K562 (cell line): Measurements from ENCODE around the gene PRICKLE2. TPM values are rescaled to one million over a fixed set of nuclear protein-coding genes. Genes with fewer than 3 reads are reported as not detected.

Experiments
- ATAC-seq: fragments of 200-7000 bp; cut with Tn5 transposase; 3 replicates; pipeline ENCODE4 v1.9.1; 2020; ENCODE audit warnings: moderate library complexity
- Bru-seq: library from RNA; stranded (reverse); fragments of 400-500 nt; gene quantifications from one replicate; lab custom pipeline; 2021; lab: Mats Ljungman, UMichigan
- BruChase-seq, 2 experiments: library from RNA; stranded (reverse); fragments of 400-500 nt; gene quantifications; one replicate each; lab custom pipeline; 2021; lab: Mats Ljungman, UMichigan
- BruUV-seq: library from RNA; stranded (reverse); fragments of 400-500 nt; replicated peaks from 2 replicates; lab custom pipeline; 2021; lab: Mats Ljungman, UMichigan
- CTCF ChIA-PET: fragments of 300-600 bp; formaldehyde crosslinking; extraction: SDS; loops from one replicate; lab custom pipeline; 2021; ENCODE audit warnings: low intra/inter-chr PET ratio; lab: Yijun Ruan, JAX
- POLR2A ChIA-PET: fragments of 300-600, 350-650 bp; sonication (Branson Sonifier 250); formaldehyde crosslinking; extraction: SDS; loops from one replicate; lab custom pipeline; 2021; ENCODE audit warnings: antibody characterized with exemption, inconsistent platforms; lab: Yijun Ruan, JAX
- DNase-seq, 4 experiments: peaks; one replicate each; pipeline versions ENCODE4 v3.0.0 to v3.0.0-alpha.2; 2011 to 2018; ENCODE audit warnings: low spot score in 3 of 4, mixed read lengths in 3 of 4; ENCODE audit errors: extremely low read depth in 1 of 4
- FAIRE-seq: peaks from 2 replicates; lab custom pipeline; 2011; peaks lifted over from hg19 to GRCh38; lab: Jason Lieb, UNC
- H2AFZ ChIP-seq: 2 replicates; pipeline ENCODE4 v1.6.0; 2011; ENCODE audit warnings: low read depth, low read length, control low read depth, inconsistent platforms
- H3K27ac ChIP-seq: fragments of 200-600 bp; 3 replicates; pipeline ENCODE4 v1.8.0; 2011; ENCODE audit warnings: low read depth, mild to moderate bottlenecking, control low read depth, inconsistent platforms, low read length, moderate library complexity, mixed read lengths; ENCODE audit errors: extremely low read depth
- H3K27me3 ChIP-seq, 2 experiments: fragments of 300-600 bp in 1 of 2; 2 replicates in 1 of 2; 3 replicates in 1 of 2; pipeline versions ENCODE4 v1.6.0 to v1.8.0; 2011; ENCODE audit warnings: inconsistent platforms in 2 of 2, low read length in 2 of 2, mild to moderate bottlenecking in 1 of 2, mixed read lengths in 1 of 2, moderate library complexity in 1 of 2; ENCODE audit not compliant: control insufficient read depth in 2 of 2, insufficient read depth in 2 of 2
- H3K36me3 ChIP-seq: fragments of 300-600 bp; 3 replicates; pipeline ENCODE4 v1.8.0; 2011; ENCODE audit warnings: mild to moderate bottlenecking, low read length, inconsistent platforms; ENCODE audit not compliant: control insufficient read depth, insufficient read depth
- H3K4me1 ChIP-seq, 2 experiments: fragments of 200-600 bp in 1 of 2; replicated peaks in 1 of 2; 2 replicates in 1 of 2; 3 replicates in 1 of 2; pipeline versions ENCODE4 v1.5.1 to v1.8.0; 2011; ENCODE audit warnings: inconsistent platforms in 2 of 2, low read length in 2 of 2, mild to moderate bottlenecking in 1 of 2, mixed read lengths in 1 of 2, moderate library complexity in 1 of 2; ENCODE audit not compliant: control insufficient read depth in 2 of 2, insufficient read depth in 2 of 2
- H3K4me2 ChIP-seq: 2 replicates; pipeline ENCODE4 v1.6.1; 2011; ENCODE audit warnings: low read length, control low read depth, inconsistent platforms, mixed read lengths; ENCODE audit not compliant: insufficient read depth
- H3K4me3 ChIP-seq: fragments of 200-600 bp; sonication (generic), shearing (Covaris generic); 2 replicates; pipeline ENCODE4 v1.5.1; 2016; ENCODE audit warnings: control low read depth, inconsistent platforms
- H3K79me2 ChIP-seq: fragments of 200-600 bp; 3 replicates; pipeline ENCODE4 v1.8.0; 2011; ENCODE audit warnings: low read length, inconsistent platforms; ENCODE audit not compliant: control insufficient read depth, insufficient read depth
- H3K9ac ChIP-seq, 2 experiments: 2 replicates each; pipeline versions ENCODE4 v1.6.0 to v1.6.1; 2011; ENCODE audit warnings: low read depth in 2 of 2, low read length in 2 of 2, control low read depth in 1 of 2, inconsistent platforms in 1 of 2, mild to moderate bottlenecking in 1 of 2, mixed read lengths in 1 of 2; ENCODE audit not compliant: insufficient read depth in 1 of 2
- H3K9me1 ChIP-seq: one replicate; pipeline ENCODE4 v1.6.0; 2011; ENCODE audit warnings: inconsistent platforms, mild to moderate bottlenecking, low read length, moderate library complexity; ENCODE audit not compliant: control insufficient read depth, insufficient read depth
- H3K9me3 ChIP-seq: replicated peaks from 2 replicates; pipeline ENCODE4 v1.5.1; 2011; ENCODE audit warnings: low read depth, low read length, inconsistent platforms; ENCODE audit not compliant: control insufficient read depth, insufficient read depth
- H4K20me1 ChIP-seq: replicated peaks from 2 replicates; pipeline ENCODE4 v1.6.1; 2011; ENCODE audit warnings: low read length, inconsistent platforms, mixed read lengths; ENCODE audit not compliant: control insufficient read depth, insufficient read depth
- JUND ChIP-seq, 2 experiments: IDR thresholded peaks; 2 replicates in 1 of 2; 3 replicates in 1 of 2; pipeline ENCODE4 v1.6.1; 2011; ENCODE audit warnings: borderline replicate concordance in 2 of 2, low read depth in 2 of 2, low read length in 2 of 2, improper control_type of control experiment in 1 of 2, missing biosample characterization in 1 of 2, missing genetic modification characterization in 1 of 2, missing genetic modification reagents in 1 of 2
- ZBTB11 ChIP-seq, 3 experiments: fragments of 200-800 bp in 1 of 3; fragments of 250-450 bp in 1 of 3; fragments of 450-650 bp in 1 of 3; sonication (Bioruptor Pico) in 1 of 3; sonication (Bioruptor generic) in 1 of 3; formaldehyde crosslinking in 1 of 3; IDR thresholded peaks; 2 replicates each; pipeline versions ENCODE4 v1.6.1 to v1.8.0; 2016 to 2022; ENCODE audit warnings: mild to moderate bottlenecking in 2 of 3, missing genetic modification characterization in 2 of 3, missing compliant biosample characterization in 1 of 3, moderate library complexity in 1 of 3
- ZNF695 ChIP-seq: fragments of 450-650 bp; formaldehyde crosslinking; IDR thresholded peaks from 2 replicates; pipeline ENCODE4 v1.4.0; 2020; ENCODE audit warnings: mild to moderate bottlenecking, moderate library complexity
- WGBS: fragments of 100-300 bp; shearing (Covaris generic); methylation state at CpG from one replicate; pipeline ENCODE4 v1.1.6; 2016; ENCODE audit warnings: low coverage, mixed read lengths; ENCODE audit not compliant: insufficient coverage; ENCODE audit errors: missing lambda C conversion rate; 5-methylcytosine and 5-hydroxymethylcytosine counted together
- in situ Hi-C: fragments of 300-500 bp; cut with MboI; formaldehyde crosslinking; loops from 4 replicates; pipeline ENCODE4 v1.15.0; 2018; ENCODE audit warnings: inconsistent platforms, mixed read lengths
- intact Hi-C: fragments of 100-400 bp; cut with micrococcal nuclease; formaldehyde crosslinking; loops from 2 replicates; pipeline ENCODE4 v1.14.2; 2022
- long read RNA-seq, 3 experiments: library from polyadenylated mRNA in 2 of 3; library from RNA in 1 of 3; unstranded in 2 of 3; stranded (forward) in 1 of 3; transcript quantifications; one replicate each; pipeline ENCODE4 v2.0.0, GENCODE V29; 2019 to 2022
- polyA minus RNA-seq, 3 experiments: library from RNA; depleted of rRNA, polyadenylated mRNA; stranded (reverse); fragments of >200 nt; gene quantifications; 2 replicates each; pipeline ENCODE4 v1.2.3, GENCODE V29; 2011
- polyA plus RNA-seq, 8 experiments: library from polyadenylated mRNA; depleted of rRNA in 4 of 8; stranded (reverse) in 5 of 8; unstranded in 3 of 8; fragments of >200 nt; fragmentation: Nextera tagmentation in 2 of 8; fragmentation: Illumina TruSeq in 1 of 8; extraction: Ambion mirVana in 2 of 8; extraction: Trizol in 1 of 8; gene quantifications; 2 replicates each; pipeline versions ENCODE4 v1.2.1 to v1.2.3, GENCODE V29; 2011 to 2014; ENCODE audit warnings: inconsistent platforms in 1 of 8, missing spikeins in 1 of 8
- total RNA-seq, 7 experiments: library from RNA; depleted of rRNA in 6 of 7; stranded (reverse); fragments of >200 nt in 6 of 7; fragmentation: Illumina TruSeq in 2 of 7; extraction: Trizol in 2 of 7; gene quantifications; 2 replicates each; pipeline versions ENCODE4 v1.2.1 to v1.2.3, GENCODE V29; 2011 to 2021; ENCODE audit warnings: low replicate concordance in 1 of 7

The PRICKLE2 gene, protein sequence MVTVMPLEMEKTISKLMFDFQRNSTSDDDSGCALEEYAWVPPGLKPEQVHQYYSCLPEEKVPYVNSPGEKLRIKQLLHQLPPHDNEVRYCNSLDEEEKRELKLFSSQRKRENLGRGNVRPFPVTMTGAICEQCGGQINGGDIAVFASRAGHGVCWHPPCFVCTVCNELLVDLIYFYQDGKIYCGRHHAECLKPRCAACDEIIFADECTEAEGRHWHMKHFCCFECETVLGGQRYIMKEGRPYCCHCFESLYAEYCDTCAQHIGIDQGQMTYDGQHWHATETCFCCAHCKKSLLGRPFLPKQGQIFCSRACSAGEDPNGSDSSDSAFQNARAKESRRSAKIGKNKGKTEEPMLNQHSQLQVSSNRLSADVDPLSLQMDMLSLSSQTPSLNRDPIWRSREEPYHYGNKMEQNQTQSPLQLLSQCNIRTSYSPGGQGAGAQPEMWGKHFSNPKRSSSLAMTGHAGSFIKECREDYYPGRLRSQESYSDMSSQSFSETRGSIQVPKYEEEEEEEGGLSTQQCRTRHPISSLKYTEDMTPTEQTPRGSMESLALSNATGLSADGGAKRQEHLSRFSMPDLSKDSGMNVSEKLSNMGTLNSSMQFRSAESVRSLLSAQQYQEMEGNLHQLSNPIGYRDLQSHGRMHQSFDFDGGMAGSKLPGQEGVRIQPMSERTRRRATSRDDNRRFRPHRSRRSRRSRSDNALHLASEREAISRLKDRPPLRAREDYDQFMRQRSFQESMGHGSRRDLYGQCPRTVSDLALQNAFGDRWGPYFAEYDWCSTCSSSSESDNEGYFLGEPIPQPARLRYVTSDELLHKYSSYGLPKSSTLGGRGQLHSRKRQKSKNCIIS
- total RNA-seq (2011; cell fraction: chromatin; rRNA removed; ENCODE audit: low replicate concordance), result not detected in 2 replicates
- total RNA-seq (2011; cell fraction: nucleolus; rRNA removed), result not detected in 2 replicates
- not detected in 2 replicates for total RNA-seq (2011; cell fraction: nucleoplasm; rRNA removed)
- total RNA-seq (2014; rRNA removed) (0.09 TPM in 1 of 2 replicates, not detected in the other), total RNA-seq (2014; rRNA removed; fragmentation: Illumina TruSeq; extraction: Trizol) (not detected in 2 replicates), total RNA-seq (2015; rRNA removed; fragmentation: Illumina TruSeq; extraction: Trizol) (not detected in 2 replicates), total RNA-seq (2021) (0.04 and 0.07 TPM in 2 replicates), polyA plus RNA-seq (2011; rRNA removed) (not detected in 2 replicates), polyA plus RNA-seq (2014; fragmentation: Illumina TruSeq; extraction: Trizol) (not detected in 2 replicates), polyA plus RNA-seq (2014; fragmentation: Nextera tagmentation; extraction: Ambion mirVana) (not detected), polyA plus RNA-seq (2014; rRNA removed) (not detected in 2 replicates), polyA minus RNA-seq (2011; rRNA and poly(A)+ RNA removed) (not detected in 2 replicates), Bru-seq, nascent RNA (percentile 1 among the genes with signal in this experiment), BruChase-seq, experiment 1, labeled RNA remaining after a 2-hour chase (percentile 1 among the genes with signal in this experiment), BruChase-seq, experiment 2, labeled RNA remaining after a 6-hour chase (percentile 1 among the genes with signal in this experiment)
- not detected in 2 replicates for polyA plus RNA-seq (2011; cell fraction: cytosol; rRNA removed)
- polyA plus RNA-seq (2011; cell fraction: nucleus; rRNA removed), result not detected in 2 replicates
- not detected in 2 replicates for polyA plus RNA-seq (2012)
- not detected in 2 replicates for polyA minus RNA-seq (2011; cell fraction: cytosol; rRNA and poly(A)+ RNA removed)
- polyA minus RNA-seq (2011; cell fraction: nucleus; rRNA and poly(A)+ RNA removed), result not detected in 2 replicates
- long read RNA-seq, experiment 1, result 0 reads
- long read RNA-seq, experiment 2, result 0 reads
- long read RNA-seq, experiment 3, result 0 reads

DNA sequence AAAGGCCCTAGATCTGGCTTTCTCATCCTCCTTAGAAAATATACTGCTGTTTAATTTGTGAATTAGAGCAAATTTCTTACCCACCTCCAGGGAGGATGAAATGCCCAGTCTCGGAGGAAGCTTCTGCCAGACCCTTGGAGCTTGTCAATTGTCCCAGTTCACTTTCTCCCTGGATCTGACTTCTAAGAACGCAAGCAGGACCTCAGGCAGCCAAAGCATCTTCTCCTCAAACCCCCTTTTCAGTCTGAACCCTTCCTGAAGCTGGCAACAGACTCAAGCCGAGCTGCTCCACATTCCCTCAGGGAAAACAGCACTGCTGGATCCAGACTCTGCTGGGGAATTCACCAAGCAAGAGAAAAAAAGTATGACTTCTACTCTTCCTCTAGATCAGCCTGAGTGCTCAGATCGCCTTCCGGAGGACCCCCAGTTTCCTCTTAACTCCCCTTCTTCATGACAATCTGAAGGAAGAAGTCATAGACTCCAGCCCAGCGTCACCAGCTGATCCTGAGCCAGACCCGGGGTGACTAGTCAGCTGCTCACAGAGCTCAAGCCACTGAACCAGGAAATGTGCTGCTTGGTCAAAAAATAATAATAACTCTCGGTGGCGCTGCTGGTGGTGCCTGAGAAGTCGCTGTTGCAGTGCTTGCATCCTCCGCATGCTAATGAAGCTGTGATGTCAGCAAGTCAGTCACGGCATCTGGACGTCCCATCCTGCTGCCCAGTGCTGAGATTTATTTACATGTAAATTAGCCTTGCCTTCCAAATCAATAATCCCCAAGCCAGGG is at the start of gene PRICKLE2:
Gene PRICKLE2 (minus strand): TSS at position 641 of the 785 bp plus-strand sequence. CDS start 26,539 bp downstream, outside the sequence.
- BruUV-seq, result no TSS peak
- ChIA-PET POLR2A (interaction anchor here (0.7 kb wide), 1 partner anchor 10 kb away, joined by 3 read pairs; no protein-coding TSS in a partner anchor), CTCF (no interaction called here)
- H3K9me1 ChIP-seq, result no peaks in the 10 kb centered on the region
- 1% methylated on average over 12 of the region's 13 CpGs for whole genome bisulfite sequencing
- no peaks in the 10 kb centered on the region for H3K9me3 ChIP-seq
- no peak within 1 kb of the TSS for H3K4me2 ChIP-seq
- no peak within 1 kb of the TSS for H3K9ac ChIP-seq
- FAIRE-seq (no peak), DNase-seq (peak in 1 of 4 experiments; percentile 2), ATAC-seq (no peak; the same call in 2 of the 3 replicates)
- no peaks in the 10 kb centered on the region for H3K27me3 ChIP-seq
- H3K4me1 ChIP-seq, result no peaks in the 10 kb centered on the region
- H3K36me3 ChIP-seq, result no peaks in the 10 kb centered on the region
- no peaks in the 10 kb centered on the region for H4K20me1 ChIP-seq
- no peak within 1 kb of the TSS for H2AFZ ChIP-seq
- no peaks in the 10 kb centered on the region for H3K79me2 ChIP-seq
- no peak for TF ChIP-seq ZNF695 (CRISPR knock-in tag)
- no peak for TF ChIP-seq JUND (IDR thresholded peaks at IDR 0.05; ENCODE audit: borderline replicate concordance, low read depth, low read length)
- no peak for TF ChIP-seq JUND (tag; IDR thresholded peaks at IDR 0.05; ENCODE audit: borderline replicate concordance, low read depth, low read length)
- peak in 1 of 3 experiments; percentile 14; a peak in 1 of 6 replicates for TF ChIP-seq ZBTB11 (CRISPR knock-in tag; IDR thresholded peaks at IDR 0.05)
- intact Hi-C loops (no loop called here), in situ Hi-C loops (no loop called here)
- no peak within 1 kb of the TSS for H3K4me3 ChIP-seq
- H3K27ac ChIP-seq, result no peak within 1 kb of the TSS
